Esophagus muscularis mucosa (tissue), 4 donors: Measurements from ENCODE around the gene TUFT1. TPM values are rescaled to one million over a fixed set of nuclear protein-coding genes. Genes with fewer than 3 reads are reported as not detected.

Experiments used
- DNase-seq: peaks from one replicate; pipeline ENCODE4 v3.0.0-alpha.2; 2017; ENCODE audit errors: extremely low spot score
- H3K27ac ChIP-seq, 4 donors: fragments of 200-600 bp; sonication (generic); replicated peaks in 1 of 4; 1 replicate in 3 of 4; 2 replicates in 1 of 4; pipeline ENCODE4 v1.5.1; 2016 to 2019; ENCODE audit warnings: mild to moderate bottlenecking in 1 of 4
- H3K27me3 ChIP-seq, 4 donors: fragments of 200-600 bp; sonication (generic); one replicate each; pipeline versions ENCODE4 v1.5.1 to v1.6.0; 2016 to 2019
- H3K36me3 ChIP-seq, 4 donors: fragments of 200-600 bp; sonication (generic); one replicate each; pipeline ENCODE4 v1.5.1; 2016 to 2019
- H3K4me1 ChIP-seq, 4 donors: fragments of 200-600 bp; sonication (generic); one replicate each; pipeline ENCODE4 v1.5.1; 2016 to 2019
- H3K4me3 ChIP-seq, 4 donors: fragments of 200-600 bp; sonication (generic); 1 replicate in 2 of 4; 2 replicates in 2 of 4; pipeline ENCODE4 v1.5.1; 2016 to 2019; ENCODE audit warnings: mild to moderate bottlenecking in 4 of 4, moderate library complexity in 1 of 4
- H3K9me3 ChIP-seq, 4 donors: fragments of 200-600 bp; sonication (generic); 1 replicate in 3 of 4; 2 replicates in 1 of 4; pipeline ENCODE4 v1.5.1; 2016 to 2019
- EP300 ChIP-seq: sonication (generic); formaldehyde crosslinking; IDR thresholded peaks from one replicate; pipeline ENCODE4 v1.6.1; 2017; ENCODE audit warnings: antibody characterized with exemption
- POLR2A ChIP-seq: fragments of 450-650 bp; IDR thresholded peaks from one replicate; pipeline ENCODE4 v1.6.1; 2017; ENCODE audit warnings: antibody characterized with exemption, moderate library complexity, mild to moderate bottlenecking, low read depth
- POLR2AphosphoS5 ChIP-seq, 2 donors: sonication (generic); formaldehyde crosslinking; IDR thresholded peaks; one replicate each; pipeline ENCODE4 v1.6.1; 2017; ENCODE audit warnings: antibody characterized with exemption in 2 of 2
- WGBS: methylation state at CpG from one replicate; pipeline ENCODE4 v1.1.5; 2018; 5-methylcytosine and 5-hydroxymethylcytosine counted together
- intact Hi-C: fragments of 100-400 bp; cut with DNase I; formaldehyde crosslinking; loops from one replicate; pipeline ENCODE4 v1.15.1; 2023
- total RNA-seq, 4 donors: library from RNA; depleted of rRNA; stranded (reverse); fragments of >200 nt; gene quantifications; one replicate each; pipeline versions ENCODE4 v1.1.0 to v1.2.1, GENCODE V29; 2016
- TF ChIP-seq, protein P1 (sequence below), 3 experiments: fragments of 200-600 bp in 2 of 3; fragments of 450-650 bp in 1 of 3; sonication (generic) in 2 of 3; IDR thresholded peaks; one replicate each; pipeline ENCODE4 v1.5.1; 2017 to 2019; ENCODE audit warnings: antibody characterized with exemption in 3 of 3, mild to moderate bottlenecking in 2 of 3, moderate library complexity in 1 of 3

Gene TUFT1
- total RNA-seq, 4 donors from 2014 or later = 10.4 to 24.2 (median 15.9) TPM

DNA sequence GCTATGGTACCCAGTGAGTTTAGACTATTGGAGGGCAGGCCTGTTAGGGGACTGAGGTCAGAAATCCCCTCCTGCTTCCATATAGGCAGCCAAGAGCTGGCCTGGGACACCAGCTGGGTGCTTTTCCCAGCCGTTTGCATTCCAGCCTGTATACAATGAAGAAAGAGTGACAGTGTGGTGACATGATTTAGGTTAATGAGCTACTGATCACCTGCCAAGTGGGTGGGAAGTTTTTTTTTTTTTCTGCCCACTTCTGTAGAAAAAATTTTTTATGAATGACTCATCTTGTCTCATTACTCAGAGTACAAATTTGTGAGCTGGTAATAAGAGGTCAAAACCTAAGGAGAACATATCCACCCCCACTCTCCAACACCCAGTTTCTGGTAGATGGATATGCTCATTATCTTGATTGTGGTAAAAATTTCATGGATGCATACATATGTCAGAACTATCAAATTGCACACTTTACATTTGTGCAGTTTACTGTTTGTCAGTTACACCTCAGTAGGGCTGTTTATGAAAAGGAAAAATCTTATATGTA lies 45.3 kb upstream of the TUFT1 start:
- no peak for DNase-seq
- Histone ChIP-seq H3K27ac (peak overlapping the region in 3 of 4 donors; percentile 11 to 26 (median 12)), H3K9me3 (no peaks in the 10 kb centered on the region), H3K27me3 (no peaks in the 10 kb centered on the region), H3K4me1 (peaks cover 0 to 15% (median 9%) of the 10 kb centered on the region in 4 donors), H3K36me3 (no peaks in the 10 kb centered on the region), H3K4me3 (no peak overlapping the region)
- intact Hi-C loops = no loop called here
- TF ChIP-seq, protein P1, sequence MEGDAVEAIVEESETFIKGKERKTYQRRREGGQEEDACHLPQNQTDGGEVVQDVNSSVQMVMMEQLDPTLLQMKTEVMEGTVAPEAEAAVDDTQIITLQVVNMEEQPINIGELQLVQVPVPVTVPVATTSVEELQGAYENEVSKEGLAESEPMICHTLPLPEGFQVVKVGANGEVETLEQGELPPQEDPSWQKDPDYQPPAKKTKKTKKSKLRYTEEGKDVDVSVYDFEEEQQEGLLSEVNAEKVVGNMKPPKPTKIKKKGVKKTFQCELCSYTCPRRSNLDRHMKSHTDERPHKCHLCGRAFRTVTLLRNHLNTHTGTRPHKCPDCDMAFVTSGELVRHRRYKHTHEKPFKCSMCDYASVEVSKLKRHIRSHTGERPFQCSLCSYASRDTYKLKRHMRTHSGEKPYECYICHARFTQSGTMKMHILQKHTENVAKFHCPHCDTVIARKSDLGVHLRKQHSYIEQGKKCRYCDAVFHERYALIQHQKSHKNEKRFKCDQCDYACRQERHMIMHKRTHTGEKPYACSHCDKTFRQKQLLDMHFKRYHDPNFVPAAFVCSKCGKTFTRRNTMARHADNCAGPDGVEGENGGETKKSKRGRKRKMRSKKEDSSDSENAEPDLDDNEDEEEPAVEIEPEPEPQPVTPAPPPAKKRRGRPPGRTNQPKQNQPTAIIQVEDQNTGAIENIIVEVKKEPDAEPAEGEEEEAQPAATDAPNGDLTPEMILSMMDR (IDR thresholded peaks at IDR 0.05) = no peak
- TF ChIP-seq POLR2A (no peak), EP300 (no peak), POLR2AphosphoS5 (IDR thresholded peaks at IDR 0.05) (no peak)
- 0% methylated on average over 1 of the region's 1 CpG for WGBS

DNA sequence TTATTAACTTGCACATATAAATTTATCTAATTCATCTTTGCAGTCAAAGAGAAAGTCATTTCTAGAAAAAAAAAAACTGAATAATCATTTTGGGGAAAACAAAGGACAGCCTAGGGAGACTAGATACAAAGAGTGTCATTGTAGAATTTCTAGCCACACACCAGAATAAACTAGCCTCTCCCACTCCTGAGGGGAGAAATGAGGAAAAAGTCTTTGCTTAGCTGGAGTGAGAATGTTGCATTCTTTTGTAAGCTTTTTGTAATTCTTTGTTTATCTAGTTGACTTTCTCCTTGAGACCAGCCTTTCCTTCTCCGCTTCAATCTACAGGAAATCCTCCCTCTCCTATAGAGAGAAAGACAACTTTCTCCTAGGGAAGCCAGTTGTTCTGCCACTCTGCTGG lies 44.8 kb upstream of the TUFT1 start:
- intact Hi-C loops = no loop called here
- TF ChIP-seq, protein P1 (IDR thresholded peaks at IDR 0.05) = no peak
- TF ChIP-seq EP300 (no peak), POLR2A (no peak), POLR2AphosphoS5 (IDR thresholded peaks at IDR 0.05) (no peak)
- no peaks in the 10 kb centered on the region for H3K9me3 ChIP-seq
- no peaks in the 10 kb centered on the region for H3K27me3 ChIP-seq
- WGBS = 70% methylated on average over 1 of the region's 1 CpG
- H3K36me3 ChIP-seq = no peaks in the 10 kb centered on the region
- H3K27ac ChIP-seq = no peak overlapping the region
- no peak overlapping the region for H3K4me3 ChIP-seq
- peaks cover 0 to 15% (median 9%) of the 10 kb centered on the region in 4 donors for H3K4me1 ChIP-seq
- no peak for DNase-seq

DNA sequence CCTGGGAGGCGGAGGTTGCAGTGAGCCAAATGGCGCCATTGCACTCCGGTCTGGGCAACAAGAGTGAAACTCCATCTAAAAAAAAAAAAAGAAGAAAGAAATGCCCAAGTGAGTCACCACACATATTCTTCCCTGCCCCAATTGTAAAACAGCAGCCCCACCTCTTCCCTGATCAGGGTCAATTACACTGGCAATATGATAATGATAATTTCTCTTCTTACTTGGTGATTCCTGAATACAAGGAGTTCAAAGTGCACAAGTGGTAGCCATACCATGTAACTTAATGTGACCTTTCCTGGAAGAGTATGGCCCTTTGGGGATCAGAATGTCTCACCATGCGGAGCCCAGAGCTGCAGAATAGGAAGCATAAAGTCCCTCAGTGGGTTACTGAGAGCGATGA lies 40.7 kb upstream of the TUFT1 start:
- WGBS = 89% methylated on average over 5 of the region's 5 CpGs
- intact Hi-C loops = no loop called here
- H3K27me3 ChIP-seq = no peaks in the 10 kb centered on the region
- H3K4me1 ChIP-seq = peaks cover 0 to 14% (median 9%) of the 10 kb centered on the region in 4 donors
- no peak for DNase-seq
- no peaks in the 10 kb centered on the region for H3K36me3 ChIP-seq
- no peak for TF ChIP-seq EP300
- TF ChIP-seq, protein P1 (IDR thresholded peaks at IDR 0.05) = no peak
- no peak for TF ChIP-seq POLR2AphosphoS5 (IDR thresholded peaks at IDR 0.05)
- no peak for TF ChIP-seq POLR2A
- no peak overlapping the region for H3K27ac ChIP-seq
- no peaks in the 10 kb centered on the region for H3K9me3 ChIP-seq
- H3K4me3 ChIP-seq = no peak overlapping the region

DNA sequence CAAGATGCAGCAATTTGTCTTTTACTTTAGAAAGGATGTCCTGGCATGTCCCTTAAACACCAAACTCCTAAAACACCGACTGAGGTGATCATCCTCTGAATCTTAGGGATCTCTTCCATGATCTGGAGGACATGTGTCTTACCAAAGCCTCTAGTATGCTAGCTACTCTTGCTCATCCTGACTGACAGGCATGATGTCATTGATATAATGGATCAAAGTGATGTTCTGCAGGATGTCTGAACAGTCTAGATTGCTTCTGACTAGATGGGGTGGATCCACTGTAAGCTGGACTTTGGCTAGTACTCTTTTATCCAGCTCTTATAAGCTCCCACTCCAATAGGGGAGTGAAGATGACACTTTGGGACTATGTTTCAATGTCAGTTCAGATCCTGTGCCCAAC lies 40.2 kb upstream of the TUFT1 start:
- H3K27me3 ChIP-seq = no peaks in the 10 kb centered on the region
- TF ChIP-seq EP300 = no peak
- no peak for TF ChIP-seq POLR2A
- TF ChIP-seq, protein P1 (IDR thresholded peaks at IDR 0.05) = no peak
- no peak for TF ChIP-seq POLR2AphosphoS5 (IDR thresholded peaks at IDR 0.05)
- H3K36me3 ChIP-seq = no peaks in the 10 kb centered on the region
- H3K4me3 ChIP-seq = no peak overlapping the region
- H3K9me3 ChIP-seq = no peaks in the 10 kb centered on the region
- H3K4me1 ChIP-seq = peaks cover 0 to 8% (median 3%) of the 10 kb centered on the region in 4 donors
- H3K27ac ChIP-seq = no peak overlapping the region
- intact Hi-C loops = no loop called here
- no peak for DNase-seq
- 100% methylated on average over 1 of the region's 1 CpG for WGBS

DNA sequence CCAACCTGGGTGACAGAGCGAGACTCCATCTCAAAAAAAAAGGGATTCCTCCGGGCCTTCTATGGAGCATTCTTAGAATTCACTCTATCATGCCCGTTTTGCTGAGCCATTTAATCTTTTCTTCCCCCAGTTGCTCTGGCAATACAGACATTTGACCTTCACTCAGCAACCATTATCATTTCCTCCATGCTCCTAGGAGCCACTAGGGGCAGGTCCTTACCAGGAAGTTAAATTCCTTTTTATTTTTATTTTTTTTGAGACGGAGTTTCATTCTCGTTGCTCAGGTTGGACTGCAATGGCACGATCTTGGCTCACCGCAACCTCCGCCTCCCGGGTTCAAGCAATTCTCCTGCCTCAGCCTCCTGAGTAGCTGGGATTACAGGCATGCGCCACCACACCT lies 38.6 kb upstream of the TUFT1 start:
- H3K27ac ChIP-seq = no peak overlapping the region
- no peak overlapping the region for H3K4me3 ChIP-seq
- no peak for DNase-seq
- H3K36me3 ChIP-seq = no peaks in the 10 kb centered on the region
- no peak for TF ChIP-seq EP300
- intact Hi-C loops = no loop called here
- no peaks in the 10 kb centered on the region for H3K4me1 ChIP-seq
- no peaks in the 10 kb centered on the region for H3K27me3 ChIP-seq
- WGBS = 87% methylated on average over 10 of the region's 10 CpGs
- no peaks in the 10 kb centered on the region for H3K9me3 ChIP-seq
